SK-N-SH (cell line): ENCODE results near the gene COL4A3.

Experiments used
- EP300 ChIP-seq, 2 experiments: IDR thresholded peaks; 2 replicates each; pipeline versions ENCODE4 v1.4.0 to v1.6.1; 2012; ENCODE audit warnings: borderline replicate concordance in 1 of 2, low read depth in 1 of 2, low read length in 1 of 2
- EZH2phosphoT487 ChIP-seq: fragments of 200-600 bp; sonication (generic); IDR thresholded peaks from 2 replicates; pipeline ENCODE4 v1.6.1; 2017; ENCODE audit warnings: low read depth, mixed run types, mild to moderate bottlenecking, antibody characterized with exemption, moderate library complexity, borderline replicate concordance
- FOSL2 ChIP-seq: IDR thresholded peaks from 2 replicates; pipeline ENCODE4 v1.4.0; 2012; ENCODE audit warnings: low read depth, mild to moderate bottlenecking, moderate library complexity, borderline replicate concordance
- RAD21 ChIP-seq: IDR thresholded peaks from 2 replicates; pipeline ENCODE4 v1.6.1; 2012; ENCODE audit warnings: mild to moderate bottlenecking, low read length
- RCOR1 ChIP-seq: fragments of 150-350 bp; IDR thresholded peaks from 2 replicates; pipeline ENCODE4 v1.6.1; 2017; ENCODE audit warnings: antibody characterized with exemption, low read length

GRCh38 chr2:227183657-227184367, 19.4 kb downstream of the COL4A3 start:
- TF ChIP-seq RAD21: no peak
- no peak for TF ChIP-seq FOSL2
- TF ChIP-seq EZH2phosphoT487: no peak
- TF ChIP-seq EP300 (IDR thresholded peaks at IDR 0.05; ENCODE audit: borderline replicate concordance in 1 of 2, low read depth in 1 of 2, low read length in 1 of 2): no peak
- no peak for TF ChIP-seq RCOR1
